Heart right ventricle (tissue), 16 donors: ENCODE data around the gene MAPT. TPM values are rescaled to one million over a fixed set of nuclear protein-coding genes. Genes with fewer than 3 reads are reported as not detected.

Experiments
- ATAC-seq, 8 donors: fragments of 200-7000 bp; cut with Tn5 transposase; one replicate each; pipeline ENCODE4 v1.9.1; 2020; ENCODE audit warnings: mild to moderate bottlenecking in 8 of 8, moderate library complexity in 8 of 8, moderate number of reproducible peaks in 1 of 8
- DNase-seq, 2 donors: peaks; one replicate each; pipeline ENCODE4 v3.0.0-alpha.2; 2020
- H3K27ac ChIP-seq, 10 donors: fragments of 200-600 bp; sonication (generic) in 2 of 10; one replicate each; pipeline versions ENCODE4 v1.5.0 to v1.8.0; 2020 to 2022; ENCODE audit warnings: mild to moderate bottlenecking in 3 of 10
- H3K27me3 ChIP-seq, 7 donors: fragments of 200-600 bp; one replicate each; pipeline ENCODE4 v1.8.0; 2021 to 2022; ENCODE audit warnings: mild to moderate bottlenecking in 2 of 7
- H3K36me3 ChIP-seq, 9 donors: fragments of 200-600 bp; sonication (generic) in 1 of 9; one replicate each; pipeline versions ENCODE4 v1.5.0 to v1.8.0; 2020 to 2022; ENCODE audit warnings: mild to moderate bottlenecking in 2 of 9
- H3K4me1 ChIP-seq, 9 donors: fragments of 200-600 bp; sonication (generic) in 1 of 9; one replicate each; pipeline versions ENCODE4 v1.5.0 to v1.8.0; 2020 to 2022; ENCODE audit warnings: mild to moderate bottlenecking in 4 of 9
- H3K4me3 ChIP-seq, 10 donors: fragments of 200-600 bp; sonication (generic) in 2 of 10; one replicate each; pipeline versions ENCODE4 v1.5.0 to v1.8.0; 2020 to 2022; ENCODE audit warnings: mild to moderate bottlenecking in 7 of 10, moderate library complexity in 2 of 10
- H3K9me3 ChIP-seq, 11 donors: fragments of 200-600 bp in 10 of 11; sonication (generic) in 2 of 11; one replicate each; pipeline versions ENCODE4 v1.5.0 to v1.8.0; 2013 to 2022; ENCODE audit warnings: mild to moderate bottlenecking in 2 of 11, control low read depth in 1 of 11, moderate library complexity in 1 of 11
- WGBS, 2 donors: extraction: QIAGEN DNeasy Blood & Tissue Kit; methylation state at CpG; one replicate each; pipeline ENCODE4 v1.1.7; 2013; ENCODE audit warnings: inconsistent platforms in 1 of 2; 5-methylcytosine and 5-hydroxymethylcytosine counted together
- intact Hi-C, 10 donors: fragments of 100-400 bp; cut with DNase I; formaldehyde crosslinking; loops; one replicate each; pipeline versions ENCODE4 v1.11.1 to v1.14.2; 2022
- polyA plus RNA-seq, 2 donors: library from polyadenylated mRNA; stranded (reverse); fragments of 200-250 nt; gene quantifications; one replicate each; pipeline ENCODE4 v1.2.3, GENCODE V29; 2013
- total RNA-seq, 10 donors: library from RNA; stranded (reverse); fragmentation: NEBNext Ultra II Directional in 3 of 10; extraction: Animal tissue kit (Norgen Biotek cat#: 25700) in 3 of 10; gene quantifications; one replicate each; pipeline versions ENCODE4 v1.2.1 to v1.2.4, GENCODE V29; 2021 to 2023
- TF ChIP-seq, protein P1 (sequence below), 9 donors: fragments of 200-600 bp; sonication (generic) in 2 of 9; IDR thresholded peaks; one replicate each; pipeline versions ENCODE4 v1.5.0 to v1.8.0; 2021 to 2022; ENCODE audit warnings: antibody characterized with exemption in 9 of 9, mild to moderate bottlenecking in 5 of 9, moderate library complexity in 1 of 9
- donor health status: Arrhythmogenic right ventricular cardiomyopathy.
- donor health status: ischemic (EF 13 %, LVEDD 7.1; RV severe dilation, severe dysfunction).
- donor health status: healthy with polysubstance abuse.
- donor health status: DM: no; HTN: yes; CAD: no.
- donor health status: DM: no; HTN: no; CAD: no.
- donor health status: ischemic (EF 25% LVEDD 6.9; RV normal size, moderate dysfunction).
- donor health status: ischemic (EF 25% LVEDD 5.7; RV mildly dilated, moderate dysfunction).
- donor health status: healthy.
- donor health status: DM: yes; HTN: yes; CAD: no.
- donor health status: Ischemic cardiomyopathy.
- donor health status: ischemic (EF 35%, LVEDD 5.7; RV mildly dilated, moderate dysfunction).
- donor health status: nonischemic (EF 11% LVEDD 7.7; RV severe dilation, severe dysfunction).
- donor health status: DM: yes; HTN: yes; CAD: no.
- donor health status: PGD.
- donor health status: ischemic (EF 29% LVEDD 5.4; RV normal size, mild dysfunction).
- donor health status: nonischemic (EF 23%, LVEDD 6.1; RV moderate dilation, normal function).

MAPT gene
- total and polyA plus RNA-seq, 12 donors = 0.90 to 63.3 (median 32.5) TPM

GRCh38 chr17:45846223-45846622 lies 48.1 kb upstream of the MAPT start:
- H3K4me3 ChIP-seq = no peak overlapping the region
- peaks cover 0 to 19% (median 1%) of the 10 kb centered on the region in 7 donors for H3K27me3 ChIP-seq
- H3K4me1 ChIP-seq = peaks cover 0 to 7% (median 0%) of the 10 kb centered on the region in 9 donors
- H3K27ac ChIP-seq = no peak overlapping the region
- H3K9me3 ChIP-seq = no peaks in the 10 kb centered on the region
- no peaks in the 10 kb centered on the region for H3K36me3 ChIP-seq
- TF ChIP-seq, protein P1, sequence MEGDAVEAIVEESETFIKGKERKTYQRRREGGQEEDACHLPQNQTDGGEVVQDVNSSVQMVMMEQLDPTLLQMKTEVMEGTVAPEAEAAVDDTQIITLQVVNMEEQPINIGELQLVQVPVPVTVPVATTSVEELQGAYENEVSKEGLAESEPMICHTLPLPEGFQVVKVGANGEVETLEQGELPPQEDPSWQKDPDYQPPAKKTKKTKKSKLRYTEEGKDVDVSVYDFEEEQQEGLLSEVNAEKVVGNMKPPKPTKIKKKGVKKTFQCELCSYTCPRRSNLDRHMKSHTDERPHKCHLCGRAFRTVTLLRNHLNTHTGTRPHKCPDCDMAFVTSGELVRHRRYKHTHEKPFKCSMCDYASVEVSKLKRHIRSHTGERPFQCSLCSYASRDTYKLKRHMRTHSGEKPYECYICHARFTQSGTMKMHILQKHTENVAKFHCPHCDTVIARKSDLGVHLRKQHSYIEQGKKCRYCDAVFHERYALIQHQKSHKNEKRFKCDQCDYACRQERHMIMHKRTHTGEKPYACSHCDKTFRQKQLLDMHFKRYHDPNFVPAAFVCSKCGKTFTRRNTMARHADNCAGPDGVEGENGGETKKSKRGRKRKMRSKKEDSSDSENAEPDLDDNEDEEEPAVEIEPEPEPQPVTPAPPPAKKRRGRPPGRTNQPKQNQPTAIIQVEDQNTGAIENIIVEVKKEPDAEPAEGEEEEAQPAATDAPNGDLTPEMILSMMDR (IDR thresholded peaks at IDR 0.05) = no peak
- DNase-seq = no peak
- intact Hi-C loops = no loop called here
- ATAC-seq = no peak
- WGBS, 2 donors = 82 to 88% methylated on average over 10 of the region's 10 CpGs

GRCh38 chr17:45846646-45847045 lies 47.7 kb upstream of the MAPT start:
- no peak overlapping the region for H3K4me3 ChIP-seq
- DNase-seq (no peak), ATAC-seq (no peak)
- 76 to 79% methylated on average over 9 of the region's 9 CpGs for WGBS, 2 donors
- intact Hi-C loops = no loop called here
- no peaks in the 10 kb centered on the region for H3K36me3 ChIP-seq
- TF ChIP-seq, protein P1 (IDR thresholded peaks at IDR 0.05) = no peak
- no peaks in the 10 kb centered on the region for H3K9me3 ChIP-seq
- peaks cover 0 to 21% (median 5%) of the 10 kb centered on the region in 7 donors for H3K27me3 ChIP-seq
- H3K27ac ChIP-seq = no peak overlapping the region
- peaks cover 0 to 7% (median 0%) of the 10 kb centered on the region in 9 donors for H3K4me1 ChIP-seq

DNA sequence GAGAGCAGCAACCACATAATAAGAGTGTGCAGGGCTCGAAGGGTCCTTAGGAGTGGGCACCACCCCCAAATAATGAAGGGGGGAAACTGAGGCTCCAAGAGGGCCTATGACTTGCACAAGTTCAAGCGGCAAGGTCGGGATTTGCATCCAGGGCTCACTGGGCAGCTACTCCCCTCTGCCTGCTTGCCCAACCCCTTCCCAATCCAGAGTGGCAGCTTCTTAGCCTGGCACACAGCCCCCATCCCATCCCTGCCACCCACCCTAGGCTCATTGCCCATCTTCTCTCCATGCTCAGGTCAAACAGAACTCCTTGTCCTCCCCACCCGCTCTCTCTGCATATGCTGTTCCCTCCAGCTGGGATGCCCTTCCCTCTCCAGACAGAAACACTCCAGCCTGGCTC lies 47.3 kb upstream of the MAPT start:
- no peak for DNase-seq
- Histone ChIP-seq H3K27me3 (peaks cover 0 to 26% (median 9%) of the 10 kb centered on the region in 7 donors), H3K9me3 (no peaks in the 10 kb centered on the region), H3K4me3 (no peak overlapping the region), H3K4me1 (peaks cover 0 to 7% (median 0%) of the 10 kb centered on the region in 9 donors), H3K36me3 (no peaks in the 10 kb centered on the region), H3K27ac (no peak overlapping the region)
- no peak for ATAC-seq
- intact Hi-C loops = no loop called here
- TF ChIP-seq, protein P1 (IDR thresholded peaks at IDR 0.05) = no peak
- 84 to 87% methylated on average over 4 of the region's 4 CpGs for WGBS, 2 donors

DNA sequence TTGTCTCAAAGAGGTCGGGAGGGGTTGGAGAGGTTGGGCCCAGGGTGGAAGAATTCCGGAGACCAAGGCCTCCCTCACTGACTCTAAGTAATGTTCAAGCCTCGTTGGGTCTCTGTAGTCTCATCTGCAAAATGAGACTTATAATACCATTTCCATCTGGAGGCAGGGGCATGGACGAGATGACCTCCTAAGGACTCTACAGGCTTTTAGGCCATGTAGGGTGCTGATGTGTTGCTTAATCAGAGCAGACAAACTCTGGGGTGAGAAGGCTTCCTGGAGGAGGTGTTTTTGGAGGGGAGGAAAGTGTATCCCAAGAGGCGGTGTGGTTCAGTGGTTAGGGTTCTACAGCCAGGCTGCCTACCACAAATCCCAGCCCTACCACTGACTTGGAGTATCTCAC lies 46.6 kb upstream of the MAPT start:
- ATAC-seq = no peak
- Histone ChIP-seq H3K9me3 (no peaks in the 10 kb centered on the region), H3K27me3 (peaks cover 0 to 27% (median 10%) of the 10 kb centered on the region in 7 donors), H3K36me3 (no peaks in the 10 kb centered on the region), H3K4me3 (no peak overlapping the region), H3K27ac (no peak overlapping the region), H3K4me1 (peaks cover 0 to 7% (median 0%) of the 10 kb centered on the region in 9 donors)
- intact Hi-C loops = no loop called here
- no peak for DNase-seq
- WGBS, 2 donors = 76 to 80% methylated on average over 5 of the region's 5 CpGs
- TF ChIP-seq, protein P1 (IDR thresholded peaks at IDR 0.05) = no peak
